Ishikawa (cell line): ENCODE data around the gene PKD2.

ENCODE experiments used
- CEBPB ChIP-seq: IDR thresholded peaks from 2 replicates; pipeline ENCODE4 v1.6.1; 2012
- CREB1 ChIP-seq: IDR thresholded peaks from 2 replicates; pipeline ENCODE4 v1.6.1; 2012; ENCODE audit warnings: low read depth
- EGR1 ChIP-seq: IDR thresholded peaks from 2 replicates; pipeline ENCODE4 v1.6.1; 2012
- EP300 ChIP-seq: IDR thresholded peaks from 2 replicates; pipeline ENCODE4 v1.6.1; 2012; ENCODE audit warnings: borderline replicate concordance
- FOXM1 ChIP-seq: IDR thresholded peaks from 2 replicates; pipeline ENCODE4 v1.6.1; 2012; ENCODE audit warnings: low read depth, borderline replicate concordance
- NFIC ChIP-seq: IDR thresholded peaks from 2 replicates; pipeline ENCODE4 v1.6.1; 2012
- RAD21 ChIP-seq: IDR thresholded peaks from 2 replicates; pipeline ENCODE4 v1.6.1; 2012; ENCODE audit warnings: low read depth
- TAF1 ChIP-seq: IDR thresholded peaks from 2 replicates; pipeline ENCODE4 v1.6.1; 2012; ENCODE audit warnings: low read depth, mild to moderate bottlenecking
- TCF12 ChIP-seq: IDR thresholded peaks from 2 replicates; pipeline ENCODE4 v1.6.1; 2012; ENCODE audit warnings: low read depth
- TEAD4 ChIP-seq: IDR thresholded peaks from 2 replicates; pipeline ENCODE4 v1.6.1; 2012
- YY1 ChIP-seq: IDR thresholded peaks from 2 replicates; pipeline ENCODE4 v1.6.1; 2012; ENCODE audit warnings: low read depth
- ZBTB7A ChIP-seq: IDR thresholded peaks from 2 replicates; pipeline ENCODE4 v1.6.1; 2012; ENCODE audit warnings: low read depth
- TF ChIP-seq, protein P1 (sequence below): IDR thresholded peaks from 2 replicates; pipeline ENCODE4 v1.6.1; 2012
- TF ChIP-seq, protein P2 (sequence below): IDR thresholded peaks from 2 replicates; pipeline ENCODE4 v1.6.1; 2012
- TF ChIP-seq, protein P3 (sequence below): IDR thresholded peaks from 2 replicates; pipeline ENCODE4 v1.6.1; 2012; ENCODE audit warnings: low read depth, mild to moderate bottlenecking

Gene PKD2

DNA sequence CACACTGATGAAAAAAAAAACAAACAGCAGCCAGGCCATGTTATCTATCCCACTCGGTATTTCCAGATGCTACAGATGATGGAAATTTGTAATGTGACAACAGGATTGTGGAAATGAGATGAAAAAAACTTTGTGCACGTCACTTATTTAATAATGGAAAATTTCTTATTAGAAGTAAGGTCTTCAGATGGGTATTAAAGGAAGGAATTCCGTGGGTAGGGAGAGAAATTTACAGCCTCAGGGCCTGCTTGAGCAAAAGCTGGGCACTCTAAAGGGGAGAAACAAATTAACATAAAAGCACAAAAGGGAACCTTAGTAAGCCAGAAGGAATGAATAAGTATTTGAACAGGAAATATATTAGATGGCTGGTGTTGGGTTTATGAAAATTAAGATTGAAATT is 4.2 kb upstream of the PKD2 start:
- TF ChIP-seq ZBTB7A, result no peak
- no peak for TF ChIP-seq CEBPB
- no peak for TF ChIP-seq FOXM1
- TF ChIP-seq, protein P1, sequence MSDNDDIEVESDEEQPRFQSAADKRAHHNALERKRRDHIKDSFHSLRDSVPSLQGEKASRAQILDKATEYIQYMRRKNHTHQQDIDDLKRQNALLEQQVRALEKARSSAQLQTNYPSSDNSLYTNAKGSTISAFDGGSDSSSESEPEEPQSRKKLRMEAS, result no peak
- TF ChIP-seq EP300, result no peak
- TF ChIP-seq YY1, result no peak
- TF ChIP-seq RAD21, result no peak
- TF ChIP-seq, protein P2, sequence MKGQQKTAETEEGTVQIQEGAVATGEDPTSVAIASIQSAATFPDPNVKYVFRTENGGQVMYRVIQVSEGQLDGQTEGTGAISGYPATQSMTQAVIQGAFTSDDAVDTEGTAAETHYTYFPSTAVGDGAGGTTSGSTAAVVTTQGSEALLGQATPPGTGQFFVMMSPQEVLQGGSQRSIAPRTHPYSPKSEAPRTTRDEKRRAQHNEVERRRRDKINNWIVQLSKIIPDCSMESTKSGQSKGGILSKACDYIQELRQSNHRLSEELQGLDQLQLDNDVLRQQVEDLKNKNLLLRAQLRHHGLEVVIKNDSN, result no peak
- no peak for TF ChIP-seq TCF12
- TF ChIP-seq TAF1, result no peak
- no peak for TF ChIP-seq NFIC
- TF ChIP-seq, protein P3, sequence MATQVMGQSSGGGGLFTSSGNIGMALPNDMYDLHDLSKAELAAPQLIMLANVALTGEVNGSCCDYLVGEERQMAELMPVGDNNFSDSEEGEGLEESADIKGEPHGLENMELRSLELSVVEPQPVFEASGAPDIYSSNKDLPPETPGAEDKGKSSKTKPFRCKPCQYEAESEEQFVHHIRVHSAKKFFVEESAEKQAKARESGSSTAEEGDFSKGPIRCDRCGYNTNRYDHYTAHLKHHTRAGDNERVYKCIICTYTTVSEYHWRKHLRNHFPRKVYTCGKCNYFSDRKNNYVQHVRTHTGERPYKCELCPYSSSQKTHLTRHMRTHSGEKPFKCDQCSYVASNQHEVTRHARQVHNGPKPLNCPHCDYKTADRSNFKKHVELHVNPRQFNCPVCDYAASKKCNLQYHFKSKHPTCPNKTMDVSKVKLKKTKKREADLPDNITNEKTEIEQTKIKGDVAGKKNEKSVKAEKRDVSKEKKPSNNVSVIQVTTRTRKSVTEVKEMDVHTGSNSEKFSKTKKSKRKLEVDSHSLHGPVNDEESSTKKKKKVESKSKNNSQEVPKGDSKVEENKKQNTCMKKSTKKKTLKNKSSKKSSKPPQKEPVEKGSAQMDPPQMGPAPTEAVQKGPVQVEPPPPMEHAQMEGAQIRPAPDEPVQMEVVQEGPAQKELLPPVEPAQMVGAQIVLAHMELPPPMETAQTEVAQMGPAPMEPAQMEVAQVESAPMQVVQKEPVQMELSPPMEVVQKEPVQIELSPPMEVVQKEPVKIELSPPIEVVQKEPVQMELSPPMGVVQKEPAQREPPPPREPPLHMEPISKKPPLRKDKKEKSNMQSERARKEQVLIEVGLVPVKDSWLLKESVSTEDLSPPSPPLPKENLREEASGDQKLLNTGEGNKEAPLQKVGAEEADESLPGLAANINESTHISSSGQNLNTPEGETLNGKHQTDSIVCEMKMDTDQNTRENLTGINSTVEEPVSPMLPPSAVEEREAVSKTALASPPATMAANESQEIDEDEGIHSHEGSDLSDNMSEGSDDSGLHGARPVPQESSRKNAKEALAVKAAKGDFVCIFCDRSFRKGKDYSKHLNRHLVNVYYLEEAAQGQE, result no peak
- TF ChIP-seq TEAD4, result no peak
- no peak for TF ChIP-seq CREB1
- no peak for TF ChIP-seq EGR1

DNA sequence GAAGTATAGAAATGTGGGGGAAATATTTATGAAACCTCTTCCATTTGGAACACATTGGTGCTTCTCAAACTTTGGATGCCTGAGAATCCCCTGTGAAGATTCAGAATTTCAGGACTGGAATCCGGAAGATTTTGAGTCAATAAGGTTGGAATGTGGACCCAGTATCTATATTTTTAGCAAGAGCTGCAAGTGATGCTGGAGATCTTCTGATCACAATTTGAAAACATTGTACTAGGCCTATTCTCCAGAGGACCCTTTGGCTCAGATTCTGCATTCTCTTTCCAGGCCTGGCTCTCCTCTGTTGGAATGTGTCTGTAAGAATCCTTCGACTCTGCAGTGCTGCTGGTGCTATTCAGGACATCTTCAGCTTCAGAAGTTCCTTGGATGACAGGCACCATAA is 2.4 kb upstream of the PKD2 start:
- TF ChIP-seq TCF12 (no peak), CREB1 (no peak), FOXM1 (no peak), EGR1 (no peak), YY1 (no peak), ZBTB7A (no peak), EP300 (no peak)
- TF ChIP-seq, protein P3, result no peak

- no peak for TF ChIP-seq EGR1
- TF ChIP-seq ZBTB7A, result no peak
- TF ChIP-seq CEBPB, result no peak
Measured at GRCh38 chr4:88005946-88006345, 1.5 kb upstream of the PKD2 start.

DNA sequence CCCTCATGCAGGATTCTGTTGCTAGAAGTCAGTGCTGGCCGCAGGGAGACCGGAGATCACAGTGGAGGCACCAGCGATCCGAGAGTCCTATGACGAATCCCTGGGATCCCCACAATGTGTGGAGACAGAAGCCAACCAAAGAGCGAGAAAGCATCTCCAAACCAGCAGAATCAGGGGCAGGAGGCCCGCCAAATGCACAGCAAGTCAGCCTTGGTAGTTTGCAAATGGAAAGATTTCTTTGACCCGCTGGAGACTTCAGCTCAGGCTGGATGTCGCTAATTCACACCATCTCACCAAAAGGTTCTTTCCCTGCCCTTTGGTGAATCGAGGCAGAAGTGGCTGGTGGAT is 505 bp upstream of the PKD2 start:
- TF ChIP-seq ZBTB7A (no peak), EP300 (no peak), NFIC (no peak), RAD21 (no peak), TEAD4 (no peak), CREB1 (no peak), CEBPB (no peak), YY1 (no peak), FOXM1 (no peak), TAF1 (no peak), TCF12 (no peak), EGR1 (no peak)
- TF ChIP-seq, protein P3, result no peak
- TF ChIP-seq, protein P1, result no peak
- TF ChIP-seq, protein P2, result no peak

- TF ChIP-seq RAD21 (no peak), TEAD4 (peak; percentile 62; the same call in 1 of the 2 replicates), TAF1 (0 out of 2 replicates have a peak, but pooled peaks have one; percentile 8)
Measured at GRCh38 chr4:88008122-88008742, 797 bp downstream of the PKD2 start.
